ENCODE data around the gene IL3.

DNA sequence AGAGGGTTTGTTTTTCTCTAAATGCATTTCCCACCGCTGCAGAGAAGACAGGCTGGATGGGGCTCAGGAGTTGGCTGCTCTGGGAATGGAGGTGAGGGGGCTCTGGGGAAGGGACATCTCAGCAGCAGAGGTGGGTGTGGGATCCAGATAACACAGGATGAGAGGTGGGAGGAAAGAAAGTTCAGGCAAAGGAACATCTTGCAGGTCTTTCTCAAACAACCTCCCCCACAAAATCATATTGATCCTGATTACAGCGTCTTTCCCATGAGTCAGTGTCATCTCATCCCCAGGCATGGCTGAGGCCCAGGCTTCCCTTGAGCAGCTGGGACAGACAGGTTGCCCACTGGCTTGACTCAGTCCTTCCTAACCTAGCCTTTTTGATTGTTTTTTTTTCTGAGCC lies 37.7 kb upstream of the IL3 start:
- TF ChIP-seq YY1 (IDR thresholded peaks at IDR 0.05; ENCODE audit: low read depth) (no peak), FOXM1 (IDR thresholded peaks at IDR 0.05; ENCODE audit: borderline replicate concordance, low read depth) (no peak), TAF1 (IDR thresholded peaks at IDR 0.05; ENCODE audit: low read depth) (no peak), RAD21 (IDR thresholded peaks at IDR 0.05; ENCODE audit: low read depth) (no peak), CREB1 (IDR thresholded peaks at IDR 0.05; ENCODE audit: low read depth) (no peak), EP300 (IDR thresholded peaks at IDR 0.05; ENCODE audit: borderline replicate concordance) (no peak), EGR1 (IDR thresholded peaks at IDR 0.05) (no peak), CEBPB (IDR thresholded peaks at IDR 0.05) (no peak), ZBTB7A (IDR thresholded peaks at IDR 0.05; ENCODE audit: low read depth) (no peak), NFIC (IDR thresholded peaks at IDR 0.05) (no peak), TEAD4 (IDR thresholded peaks at IDR 0.05) (no peak)
- TF ChIP-seq, protein P1, sequence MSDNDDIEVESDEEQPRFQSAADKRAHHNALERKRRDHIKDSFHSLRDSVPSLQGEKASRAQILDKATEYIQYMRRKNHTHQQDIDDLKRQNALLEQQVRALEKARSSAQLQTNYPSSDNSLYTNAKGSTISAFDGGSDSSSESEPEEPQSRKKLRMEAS (IDR thresholded peaks at IDR 0.05), result no peak
- TF ChIP-seq, protein P2, sequence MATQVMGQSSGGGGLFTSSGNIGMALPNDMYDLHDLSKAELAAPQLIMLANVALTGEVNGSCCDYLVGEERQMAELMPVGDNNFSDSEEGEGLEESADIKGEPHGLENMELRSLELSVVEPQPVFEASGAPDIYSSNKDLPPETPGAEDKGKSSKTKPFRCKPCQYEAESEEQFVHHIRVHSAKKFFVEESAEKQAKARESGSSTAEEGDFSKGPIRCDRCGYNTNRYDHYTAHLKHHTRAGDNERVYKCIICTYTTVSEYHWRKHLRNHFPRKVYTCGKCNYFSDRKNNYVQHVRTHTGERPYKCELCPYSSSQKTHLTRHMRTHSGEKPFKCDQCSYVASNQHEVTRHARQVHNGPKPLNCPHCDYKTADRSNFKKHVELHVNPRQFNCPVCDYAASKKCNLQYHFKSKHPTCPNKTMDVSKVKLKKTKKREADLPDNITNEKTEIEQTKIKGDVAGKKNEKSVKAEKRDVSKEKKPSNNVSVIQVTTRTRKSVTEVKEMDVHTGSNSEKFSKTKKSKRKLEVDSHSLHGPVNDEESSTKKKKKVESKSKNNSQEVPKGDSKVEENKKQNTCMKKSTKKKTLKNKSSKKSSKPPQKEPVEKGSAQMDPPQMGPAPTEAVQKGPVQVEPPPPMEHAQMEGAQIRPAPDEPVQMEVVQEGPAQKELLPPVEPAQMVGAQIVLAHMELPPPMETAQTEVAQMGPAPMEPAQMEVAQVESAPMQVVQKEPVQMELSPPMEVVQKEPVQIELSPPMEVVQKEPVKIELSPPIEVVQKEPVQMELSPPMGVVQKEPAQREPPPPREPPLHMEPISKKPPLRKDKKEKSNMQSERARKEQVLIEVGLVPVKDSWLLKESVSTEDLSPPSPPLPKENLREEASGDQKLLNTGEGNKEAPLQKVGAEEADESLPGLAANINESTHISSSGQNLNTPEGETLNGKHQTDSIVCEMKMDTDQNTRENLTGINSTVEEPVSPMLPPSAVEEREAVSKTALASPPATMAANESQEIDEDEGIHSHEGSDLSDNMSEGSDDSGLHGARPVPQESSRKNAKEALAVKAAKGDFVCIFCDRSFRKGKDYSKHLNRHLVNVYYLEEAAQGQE (IDR thresholded peaks at IDR 0.05; ENCODE audit: low read depth), result no peak
- TF ChIP-seq, protein P3, sequence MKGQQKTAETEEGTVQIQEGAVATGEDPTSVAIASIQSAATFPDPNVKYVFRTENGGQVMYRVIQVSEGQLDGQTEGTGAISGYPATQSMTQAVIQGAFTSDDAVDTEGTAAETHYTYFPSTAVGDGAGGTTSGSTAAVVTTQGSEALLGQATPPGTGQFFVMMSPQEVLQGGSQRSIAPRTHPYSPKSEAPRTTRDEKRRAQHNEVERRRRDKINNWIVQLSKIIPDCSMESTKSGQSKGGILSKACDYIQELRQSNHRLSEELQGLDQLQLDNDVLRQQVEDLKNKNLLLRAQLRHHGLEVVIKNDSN (IDR thresholded peaks at IDR 0.05), result no peak

Data from Ishikawa (cell line).